AG09319 (cell line): Measurements from ENCODE around the gene TPRG1L.

Source experiments
- DNase-seq: peaks from one replicate; pipeline ENCODE4 v3.0.0-alpha.2; 2010; ENCODE audit warnings: low read depth; ENCODE audit errors: extremely low read depth
- CTCF ChIP-seq: IDR thresholded peaks from 2 replicates; pipeline ENCODE4 v1.5.1; 2011; ENCODE audit warnings: low read depth, mild to moderate bottlenecking, inconsistent platforms, low read length, moderate library complexity

The TPRG1L gene

GRCh38 chr1:3650248-3651025, 25.6 kb downstream of the TPRG1L start:
- no peak for DNase-seq
- TF ChIP-seq CTCF: no peak

GRCh38 chr1:3651026-3651929, 26.5 kb downstream of the TPRG1L start:
- no peak for TF ChIP-seq CTCF
- DNase-seq: no peak

DNA sequence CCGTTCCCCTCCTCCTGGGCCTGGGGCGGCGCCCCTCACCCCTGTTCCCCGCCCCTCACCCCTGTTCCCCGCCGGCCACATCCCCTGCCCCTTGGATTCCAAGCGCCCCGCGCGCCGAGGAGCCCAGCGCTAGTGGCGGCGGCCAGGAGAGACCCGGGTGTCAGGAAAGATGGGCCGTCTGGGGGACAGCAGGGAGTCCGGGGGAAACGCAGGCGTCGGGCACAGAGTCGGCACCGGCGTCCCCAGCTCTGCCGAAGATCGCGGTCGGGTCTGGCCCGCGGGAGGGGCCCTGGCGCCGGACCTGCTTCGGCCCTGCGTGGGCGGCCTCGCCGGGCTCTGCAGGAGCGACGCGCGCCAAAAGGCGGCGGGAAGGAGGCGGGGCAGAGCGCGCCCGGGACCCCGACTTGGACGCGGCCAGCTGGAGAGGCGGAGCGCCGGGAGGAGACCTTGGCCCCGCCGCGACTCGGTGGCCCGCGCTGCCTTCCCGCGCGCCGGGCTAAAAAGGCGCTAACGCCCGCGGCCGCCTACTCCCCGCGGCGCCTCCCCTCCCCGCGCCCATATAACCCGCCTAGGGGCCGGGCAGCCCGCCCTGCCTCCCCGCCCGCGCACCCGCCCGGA, 27.2 kb downstream of the TPRG1L start, which contains the start of gene TP73:
Gene TP73 (plus strand): TSS at position 587 of the 618 bp plus-strand sequence. CDS start 29,850 bp downstream, outside the sequence.
- no peak for TF ChIP-seq CTCF

DNA sequence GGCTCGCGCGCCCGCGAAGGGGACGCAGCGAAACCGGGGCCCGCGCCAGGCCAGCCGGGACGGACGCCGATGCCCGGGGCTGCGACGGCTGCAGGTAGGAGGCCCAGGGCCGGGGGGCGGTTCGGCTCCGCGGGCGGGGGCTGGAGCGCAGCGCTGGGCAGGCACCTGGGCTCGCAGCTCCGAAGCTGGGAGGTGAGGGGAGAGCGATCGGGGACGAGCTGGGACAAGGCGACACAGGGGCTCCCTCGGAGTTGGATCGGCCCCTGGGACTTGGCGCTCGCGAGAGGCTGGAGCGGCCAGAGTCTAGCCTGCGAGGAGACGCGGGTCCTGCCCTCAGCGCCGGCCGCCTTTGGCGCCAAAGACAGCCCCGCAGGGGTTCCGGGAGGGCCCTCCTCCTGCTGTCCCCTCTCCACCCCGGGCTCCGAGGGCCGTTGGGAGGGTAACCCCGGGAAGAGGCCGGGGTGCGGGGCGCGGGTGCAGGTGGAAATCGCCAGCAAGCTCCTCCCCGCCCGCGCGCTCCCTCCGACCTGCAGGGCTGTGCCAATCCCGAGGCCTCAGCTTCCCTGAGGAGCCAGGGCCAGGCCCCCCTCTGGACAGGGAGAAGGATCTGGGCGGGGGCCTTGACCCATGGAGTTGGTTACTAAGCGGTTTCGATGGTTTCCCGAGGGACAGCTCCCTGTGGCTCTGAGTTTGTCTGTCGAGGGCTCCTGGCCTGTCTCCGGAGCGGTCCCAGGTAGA, 27.9 kb downstream of the TPRG1L start:
- no peak for TF ChIP-seq CTCF
- DNase-seq: no peak

More for the DNA sequence above, 27.2 kb downstream of the TPRG1L start, which contains the start of gene TP73:
- no peak for DNase-seq

DNA sequence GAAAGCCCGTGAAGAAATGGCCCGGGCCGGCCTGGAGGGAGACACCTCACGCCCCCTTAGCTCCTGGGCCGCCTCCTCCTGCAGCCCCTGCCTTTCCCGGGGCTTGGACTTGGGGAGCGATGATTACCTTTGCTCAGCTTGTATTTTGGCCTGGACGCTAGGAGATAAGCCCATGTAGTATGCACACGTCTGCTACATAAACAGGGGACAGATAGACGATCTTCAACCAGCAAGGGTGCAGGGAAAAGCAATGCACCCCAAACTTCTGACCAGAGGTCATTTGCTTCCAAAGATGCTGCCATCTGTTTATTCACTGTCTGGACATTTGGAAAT, 28.4 kb downstream of the TPRG1L start:
- no peak for TF ChIP-seq CTCF
- no peak for DNase-seq

DNA sequence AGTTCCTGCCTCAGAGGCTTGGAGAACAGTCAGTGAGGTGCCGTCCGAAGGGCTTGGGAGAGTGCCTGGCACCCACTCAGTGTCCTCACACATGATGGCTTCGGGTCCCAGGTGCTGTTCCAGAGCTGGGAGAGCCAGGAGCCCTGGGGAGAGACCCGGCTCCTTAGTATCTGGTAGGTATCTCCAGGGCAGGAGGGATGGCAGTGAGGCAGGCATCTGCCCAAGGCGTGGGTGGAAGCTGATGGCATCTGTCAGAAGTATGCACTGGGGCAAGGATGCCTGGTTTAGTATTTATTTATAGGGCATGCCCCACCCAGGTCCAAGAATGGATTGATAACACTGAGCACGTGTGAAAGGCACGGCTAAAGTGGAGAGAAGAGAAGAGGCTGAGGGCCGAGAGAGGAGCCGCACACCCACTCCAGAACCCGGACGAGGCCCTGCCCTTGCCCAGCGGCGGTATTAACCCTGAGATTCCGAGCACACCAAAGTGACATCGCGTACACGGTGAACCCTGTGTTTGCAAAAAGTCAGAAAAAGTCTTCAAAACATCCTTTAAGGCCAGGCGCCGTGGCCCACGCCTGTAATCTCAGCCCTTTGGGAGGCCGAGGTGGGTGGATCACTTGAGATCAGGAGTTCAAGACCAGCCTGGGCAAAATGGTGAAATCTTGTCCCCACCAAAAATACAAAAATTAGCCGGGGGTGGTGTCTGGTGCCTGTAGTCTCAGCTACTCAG, 29.9 kb downstream of the TPRG1L start:
- DNase-seq: no peak
- TF ChIP-seq CTCF: no peak
